Motor neuron (in vitro differentiated cells): ENCODE results near the gene BCAS1. TPM values are rescaled to one million over a fixed set of nuclear protein-coding genes. Genes with fewer than 3 reads are reported as not detected.
"Not testable (repeated sequence)": the region's sequence is repeated elsewhere in the genome, so short reads cannot be mapped to it uniquely, and the experiment has no call there.

Experiments used
- ATAC-seq, 8 experiments: fragments of 200-7000 bp; cut with Tn5 transposase; replicated peaks in 6 of 8; 2 replicates each; pipeline ENCODE4 v1.8.0; 2021; ENCODE audit warnings: mild to moderate bottlenecking in 8 of 8, moderate library complexity in 8 of 8
- H3K27ac ChIP-seq, 2 donors: fragments of 250-450 bp; sonication (Bioruptor Pico); 2 replicates each; pipeline ENCODE4 v1.9.0; 2021; ENCODE audit warnings: antibody characterized with exemption in 2 of 2, mild to moderate bottlenecking in 2 of 2, moderate library complexity in 1 of 2
- H3K4me1 ChIP-seq, 2 donors: fragments of 250-450 bp; sonication (Bioruptor Pico); replicated peaks in 1 of 2; 2 replicates each; pipeline ENCODE4 v1.6.1; 2021; ENCODE audit warnings: antibody characterized with exemption in 2 of 2, mild to moderate bottlenecking in 2 of 2, moderate library complexity in 1 of 2
- H3K4me3 ChIP-seq, 5 donors: fragments of 250-450 bp; sonication (Bioruptor Pico); 2 replicates each; pipeline ENCODE4 v1.9.0; 2021; ENCODE audit warnings: antibody characterized with exemption in 5 of 5, mild to moderate bottlenecking in 5 of 5, moderate library complexity in 4 of 5
- WGBS, 10 experiments: fragments of 450-650 bp; shearing (Covaris generic); methylation state at CpG; one replicate each; pipeline ENCODE4 v1.0.0; 2022; 5-methylcytosine and 5-hydroxymethylcytosine counted together
- in situ Hi-C, 9 experiments: fragments of 400-800 bp; cut with MboI; loops; one replicate each; pipeline ENCODE4 v1.15.0; 2021; ENCODE audit warnings: low sequenced_read_pairs in 9 of 9, low pct_unique_long_range_greater_than_20kb in 2 of 9; ENCODE audit not compliant: unreplicated experiment in 9 of 9
- total RNA-seq, 8 experiments: library from RNA; unstranded; fragments of 300-600 nt; gene quantifications; 2 replicates each; pipeline versions ENCODE4 v1.2.3 to v1.2.4, GENCODE V29; 2022

The BCAS1 gene
- total RNA-seq, 8 experiments from 2014 or later = 0.05 to 1.3 (median 0.28) TPM

DNA sequence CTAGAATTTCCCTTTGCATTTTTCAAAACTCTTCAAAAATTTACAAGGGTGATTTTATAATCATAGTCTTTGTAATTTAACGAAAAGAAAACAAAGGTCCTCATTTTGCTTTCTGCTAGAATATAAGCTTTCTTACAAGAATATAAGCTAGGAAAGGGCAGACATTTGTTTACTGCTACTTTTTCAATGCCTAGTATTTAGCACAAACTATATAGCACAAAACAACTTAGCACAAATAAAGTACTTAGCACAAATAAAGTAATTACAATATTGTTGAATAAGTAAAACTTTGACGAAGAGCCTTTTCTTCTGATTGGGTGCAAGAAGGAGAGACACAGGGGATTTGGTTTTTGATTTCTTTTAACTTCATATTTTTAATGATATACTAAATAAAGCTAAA is 87.8 kb downstream of the BCAS1 start:
- WGBS, 10 experiments = 45 to 100% (median 62%) methylated on average over 1 to 2 of the region's 2 CpGs; no CpG with 5 or more reads in 1 of the 10 experiments
- ATAC-seq = no peak
- Histone ChIP-seq H3K27ac (no peak overlapping the region), H3K4me1 (no peaks in the 10 kb centered on the region), H3K4me3 (no peak overlapping the region)
- in situ Hi-C loops = no loop called here

DNA sequence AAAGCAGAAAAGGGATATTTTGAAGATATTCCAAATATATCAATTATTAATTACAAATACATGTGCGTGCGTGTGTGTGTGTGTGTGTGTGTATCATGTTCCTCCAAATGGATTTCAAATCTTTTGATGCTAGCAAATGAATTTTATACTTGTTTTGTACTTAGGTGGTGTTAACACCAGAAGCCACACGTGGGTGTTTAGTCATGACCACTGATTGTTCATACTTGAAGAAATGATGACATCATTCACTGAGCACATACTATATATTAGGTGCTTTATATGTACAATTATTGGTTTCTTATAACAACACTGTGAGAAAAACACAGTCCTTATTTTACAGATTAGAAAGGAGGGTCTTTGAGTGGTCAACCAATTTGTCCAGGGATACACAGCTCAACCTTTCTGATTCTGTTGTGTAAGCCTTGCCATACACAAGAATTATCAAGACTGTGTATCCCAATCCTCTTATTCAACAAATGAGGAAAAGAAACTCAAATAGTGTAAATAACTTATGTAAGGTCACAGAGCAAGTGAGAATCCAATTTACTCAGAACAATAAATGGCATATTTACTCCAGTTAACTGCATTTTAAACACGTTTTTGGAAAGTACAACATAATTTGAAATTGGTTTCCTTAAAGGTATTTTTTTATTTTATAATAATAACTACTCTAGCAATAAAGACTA is 88.5 kb downstream of the BCAS1 start:
- Histone ChIP-seq H3K4me1 (no peaks in the 10 kb centered on the region), H3K4me3 (no peak overlapping the region), H3K27ac (no peak overlapping the region)
- in situ Hi-C loops = no loop called here
- ATAC-seq = no peak
- 34 to 71% (median 59%) methylated on average over 1 to 4 of the region's 4 CpGs for WGBS, 10 experiments

DNA sequence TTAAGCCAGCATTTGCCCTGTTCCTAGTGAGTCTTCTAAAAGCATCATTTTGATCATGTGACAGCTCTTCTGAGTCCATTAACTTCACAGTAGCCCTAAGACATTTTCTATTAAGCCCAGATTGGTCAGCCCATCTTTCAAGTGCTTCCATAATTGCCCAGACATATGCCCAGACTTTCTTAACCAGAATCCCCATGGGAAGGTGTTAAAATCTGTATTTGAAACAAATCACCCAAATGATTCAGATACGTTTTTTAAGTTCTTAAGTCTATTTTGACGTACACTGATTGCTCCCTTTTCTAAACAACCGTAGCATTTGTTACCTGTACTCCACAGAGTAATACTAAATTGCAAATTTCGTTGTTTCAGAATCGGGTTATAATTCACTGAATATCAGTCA is 89.3 kb downstream of the BCAS1 start:
- WGBS, 10 experiments = 80 to 98% (median 94%) methylated on average over 4 to 5 of the region's 5 CpGs
- no peak for ATAC-seq
- Histone ChIP-seq H3K4me1 (no peaks in the 10 kb centered on the region), H3K4me3 (no peak overlapping the region), H3K27ac (no peak overlapping the region)
- in situ Hi-C loops = no loop called here

DNA sequence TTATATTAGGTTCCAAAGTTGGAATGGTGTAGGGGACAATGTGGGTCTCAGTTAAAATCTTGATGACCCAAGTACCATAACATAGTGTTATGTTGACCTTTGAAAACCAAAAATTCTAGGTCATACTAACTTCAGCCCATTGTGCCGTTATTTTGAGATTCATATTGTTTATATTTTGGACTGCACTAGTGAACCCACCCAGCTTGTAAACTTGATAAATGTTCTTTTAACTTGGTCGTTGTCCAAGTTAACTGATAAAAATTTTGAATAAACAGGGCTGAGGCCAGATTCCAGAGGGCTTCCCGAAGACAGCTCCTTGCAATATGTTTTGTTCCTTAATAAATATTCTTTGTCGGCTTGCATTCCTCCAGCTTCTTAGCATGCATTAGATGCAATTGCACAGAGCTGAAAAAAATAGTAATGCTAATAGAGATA is 90.3 kb downstream of the BCAS1 start:
- peak in 2 of 8 experiments; percentile 52 for ATAC-seq
- H3K4me1 ChIP-seq = peaks cover 0 to 7% of the 10 kb centered on the region in 2 donors
- no peak overlapping the region for H3K4me3 ChIP-seq
- H3K27ac ChIP-seq = no peak overlapping the region
- 0 to 80% (median 70%) methylated on average over 2 to 4 of the region's 4 CpGs for WGBS, 10 experiments
- in situ Hi-C loops = no loop called here

DNA sequence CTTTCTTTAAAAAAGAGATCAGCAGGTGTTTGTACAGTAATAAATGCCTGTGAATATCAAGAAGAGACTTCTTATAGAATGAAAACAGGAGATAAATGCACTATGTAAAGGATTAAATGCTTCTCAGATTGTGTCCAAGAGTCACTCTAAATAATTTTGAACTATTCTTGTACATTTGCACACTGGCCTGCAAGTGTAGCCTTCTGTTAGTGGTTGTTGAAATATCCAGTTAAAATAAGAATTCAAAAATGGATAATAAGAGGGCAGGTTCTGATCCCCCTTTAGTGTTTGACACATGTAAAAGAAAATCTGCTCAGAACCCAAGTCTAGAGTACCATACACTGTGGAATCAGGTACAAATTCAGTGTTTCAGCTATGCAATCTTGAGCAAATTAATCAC is 91.9 kb downstream of the BCAS1 start:
- in situ Hi-C loops = no loop called here
- no peak for ATAC-seq
- Histone ChIP-seq H3K4me3 (no peak overlapping the region), H3K4me1 (peaks cover 0 to 7% of the 10 kb centered on the region in 2 donors), H3K27ac (no peak overlapping the region)

DNA sequence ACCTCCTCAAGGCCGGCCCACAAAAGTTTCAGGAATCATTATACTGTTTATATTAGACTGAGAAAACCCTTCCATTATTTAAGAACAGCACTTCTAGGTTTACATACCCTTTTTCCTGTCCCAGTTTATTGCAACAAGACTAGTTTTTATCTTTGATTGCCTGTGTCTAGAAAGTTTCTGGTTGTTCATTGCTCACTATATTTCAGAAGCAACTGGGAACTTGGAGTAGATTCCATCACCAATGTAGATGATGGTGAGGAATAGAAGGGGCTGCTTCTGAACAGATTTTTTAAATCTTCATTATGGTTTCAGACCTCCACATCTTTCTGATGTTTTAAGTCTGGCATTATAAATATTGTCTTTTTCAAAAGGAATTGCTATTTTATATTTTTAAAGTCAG is 93.0 kb downstream of the BCAS1 start:
- 63 to 100% (median 92%) methylated on average over 1 of the region's 1 CpG; no CpG with 5 or more reads in 6 of the 10 experiments for WGBS, 10 experiments
- no peak for ATAC-seq
- peaks cover 0 to 7% of the 10 kb centered on the region in 2 donors for H3K4me1 ChIP-seq
- H3K27ac ChIP-seq = no peak overlapping the region
- no peak overlapping the region for H3K4me3 ChIP-seq
- in situ Hi-C loops = no loop called here

DNA sequence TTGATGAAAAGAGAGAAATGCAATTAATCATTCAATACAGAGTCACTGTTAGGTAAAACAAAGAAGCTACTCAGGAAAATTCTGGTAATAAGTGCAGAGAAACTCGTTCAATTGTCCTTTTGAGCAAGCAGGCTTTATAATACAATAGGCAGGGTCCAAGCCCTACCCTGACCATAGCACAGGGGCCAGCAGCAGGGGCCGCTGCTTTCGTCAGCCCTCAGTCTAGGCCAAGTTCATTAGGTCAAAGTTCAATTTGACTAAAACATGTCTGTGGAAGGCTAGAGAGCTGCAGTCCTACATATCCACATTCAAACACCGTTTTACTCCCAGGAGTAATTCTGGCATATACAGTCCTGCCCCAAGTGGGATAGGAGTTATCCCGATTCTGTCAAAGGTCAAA is 94.6 kb downstream of the BCAS1 start:
- in situ Hi-C loops = no loop called here
- ATAC-seq = peak in 1 of 8 experiments; percentile 62
- Histone ChIP-seq H3K4me1 (peaks cover 0 to 7% of the 10 kb centered on the region in 2 donors), H3K27ac (no peak overlapping the region), H3K4me3 (no peak overlapping the region)
- 60 to 100% (median 75%) methylated on average over 1 to 5 of the region's 5 CpGs; no CpG with 5 or more reads in 1 of the 10 experiments for WGBS, 10 experiments

DNA sequence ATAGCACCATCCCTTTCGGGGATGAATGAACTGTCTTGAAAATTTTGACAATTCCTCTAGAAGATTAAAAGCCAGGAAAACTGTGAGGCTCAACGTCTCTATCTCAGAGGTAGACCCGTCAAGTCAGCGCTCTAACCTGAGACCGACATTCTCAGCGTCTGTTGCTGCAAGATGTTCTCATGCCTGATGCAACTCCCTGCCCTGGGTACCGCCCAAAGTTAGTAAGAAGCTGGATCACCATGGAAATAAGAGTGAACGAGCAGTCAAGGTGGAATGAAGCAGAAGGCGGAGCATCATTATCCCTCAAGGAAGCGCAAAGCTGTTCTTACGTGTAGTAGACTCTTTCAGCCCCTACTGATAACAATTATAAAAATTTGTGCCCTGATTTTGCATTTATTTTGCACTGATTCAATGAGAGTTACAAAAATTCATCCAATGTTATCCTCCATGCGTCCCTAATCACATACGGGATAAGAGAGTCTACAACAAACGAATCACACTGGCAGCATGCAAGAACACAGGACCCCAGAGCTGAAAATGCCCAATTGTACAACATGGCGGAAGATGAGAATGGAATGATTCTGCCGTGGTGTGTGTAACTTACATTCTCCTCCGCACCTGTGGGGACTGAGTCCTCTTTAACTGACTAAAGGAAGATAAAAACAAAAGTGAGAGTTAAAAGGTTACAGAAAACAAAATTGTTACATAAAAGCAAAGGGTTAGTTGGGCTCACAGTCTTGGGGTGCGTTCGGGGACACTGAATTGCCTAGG is 95.4 kb downstream of the BCAS1 start:
- no peak overlapping the region for H3K4me3 ChIP-seq
- no peak overlapping the region for H3K27ac ChIP-seq
- 64 to 96% (median 84%) methylated on average over 4 to 17 of the region's 19 CpGs for WGBS, 10 experiments
- in situ Hi-C loops = loop anchor here in 1 of 9 experiments (25.0 kb wide), 1 partner anchor 87 kb away; the partner anchor contains the start of gene BCAS1
- H3K4me1 ChIP-seq = peaks cover 0 to 7% of the 10 kb centered on the region in 2 donors
- peak in 2 of 8 experiments; percentile 31 to 54 for ATAC-seq

DNA sequence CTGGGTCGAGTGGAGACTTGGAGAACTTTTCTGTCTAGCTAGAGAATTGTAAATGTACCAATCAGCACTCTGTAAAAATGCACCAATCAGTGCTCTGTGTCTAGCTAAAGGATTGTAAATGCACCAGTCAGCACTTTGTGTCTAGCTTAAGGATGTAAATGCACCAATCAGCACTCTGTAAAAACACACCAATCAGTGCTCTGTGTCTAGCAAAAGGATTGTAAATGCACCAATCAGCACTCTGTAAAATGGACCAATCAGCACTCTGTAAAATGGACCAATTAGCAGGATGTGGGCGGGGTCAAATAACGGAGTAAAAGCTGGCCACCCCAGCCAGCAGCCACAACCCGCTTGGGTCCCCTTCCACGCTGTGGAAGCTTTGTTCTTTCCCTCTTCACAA is 96.5 kb downstream of the BCAS1 start:
- 0 to 100% (median 80%) methylated on average over 1 to 5 of the region's 5 CpGs for WGBS, 10 experiments
- H3K27ac ChIP-seq = not testable (repeated sequence)

DNA sequence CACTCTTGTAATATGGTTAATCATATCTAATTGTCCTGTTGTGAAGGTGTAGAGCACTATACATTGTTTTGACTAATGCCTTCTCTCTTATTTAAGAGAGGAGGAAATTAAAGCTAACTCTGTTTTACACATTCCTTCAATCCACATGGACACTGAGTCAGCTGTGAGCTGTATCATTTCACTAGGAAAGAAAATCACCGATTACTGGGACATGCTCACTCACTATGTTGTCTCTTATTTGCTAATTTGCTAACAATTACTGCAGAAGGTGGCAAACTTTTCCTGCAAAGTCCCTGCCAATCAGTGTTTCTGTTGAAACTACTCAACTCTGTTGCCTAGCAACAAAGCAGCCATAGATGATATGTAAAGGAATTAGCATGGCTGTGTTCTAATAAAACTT is 98.2 kb downstream of the BCAS1 start:
- in situ Hi-C loops = loop anchor here in 1 of 9 experiments (25.0 kb wide), 1 partner anchor 90 kb away; the partner anchor contains the start of gene BCAS1
- no peak for ATAC-seq
- Histone ChIP-seq H3K27ac (no peak overlapping the region), H3K4me1 (peaks cover 0 to 7% of the 10 kb centered on the region in 2 donors), H3K4me3 (no peak overlapping the region)
- WGBS, 10 experiments = 0 to 82% (median 33%) methylated on average over 1 of the region's 1 CpG; no CpG with 5 or more reads in 2 of the 10 experiments

More for the DNA sequence above, 96.5 kb downstream of the BCAS1 start:
- in situ Hi-C loops = loop anchor here in 1 of 9 experiments (25.0 kb wide), 1 partner anchor 88 kb away; the partner anchor contains the start of gene BCAS1
- H3K4me3 ChIP-seq, H3K4me1 ChIP-seq, ATAC-seq: not testable (repeated sequence)

DNA sequence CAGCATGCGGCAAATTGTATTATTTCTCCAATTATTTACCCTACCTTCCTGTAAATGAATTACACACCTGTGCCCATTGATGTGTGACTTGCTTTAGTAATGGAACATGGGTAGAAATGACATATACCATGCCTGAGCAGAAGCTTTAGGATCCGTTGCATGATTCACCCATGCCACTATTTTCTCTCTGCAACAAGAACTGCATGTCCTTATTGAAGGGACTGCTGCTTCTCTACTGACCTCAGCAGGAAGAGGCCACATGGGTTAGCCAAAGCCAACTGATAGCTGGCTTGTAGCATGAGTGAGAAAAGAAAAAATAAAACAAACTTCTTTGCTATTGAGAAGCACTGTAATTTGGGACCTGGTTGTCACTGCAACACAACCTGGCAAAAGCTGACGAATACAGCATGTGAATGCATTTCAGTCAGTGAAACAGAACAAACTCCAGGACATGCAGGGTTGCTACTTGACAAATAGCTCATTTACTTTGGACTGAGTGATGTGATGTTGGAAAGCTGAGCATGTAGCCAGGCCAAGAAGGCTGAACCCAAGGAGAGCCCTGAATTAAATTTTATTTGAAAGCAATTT is 99.2 kb downstream of the BCAS1 start:
- in situ Hi-C loops = loop anchor here in 1 of 9 experiments (25.0 kb wide), 1 partner anchor 91 kb away; the partner anchor contains the start of gene BCAS1
- no peak for ATAC-seq
- Histone ChIP-seq H3K4me1 (peaks cover 0 to 7% of the 10 kb centered on the region in 2 donors), H3K27ac (no peak overlapping the region), H3K4me3 (no peak overlapping the region)
- 60 to 100% (median 86%) methylated on average over 1 to 3 of the region's 3 CpGs; no CpG with 5 or more reads in 1 of the 10 experiments for WGBS, 10 experiments

DNA sequence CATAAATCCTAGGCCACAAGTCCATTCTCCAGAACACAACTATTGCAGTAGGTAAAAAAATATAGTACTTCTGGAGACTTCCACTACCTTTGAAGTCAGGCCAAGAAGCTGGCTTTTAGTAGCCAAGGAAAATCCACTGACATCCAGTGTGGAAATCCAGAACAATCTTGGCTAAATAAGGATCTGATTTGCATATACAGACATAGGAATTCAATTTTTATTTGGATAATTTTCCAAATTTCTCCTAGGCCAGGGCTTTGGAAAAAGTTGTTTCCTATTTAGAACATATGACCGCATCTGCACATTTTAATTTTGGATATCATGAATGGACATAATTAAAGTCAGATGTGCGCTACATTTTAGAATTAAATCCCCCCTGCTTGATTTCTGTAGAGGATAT is 100.2 kb downstream of the BCAS1 start:
- H3K4me3 ChIP-seq = no peak overlapping the region

DNA sequence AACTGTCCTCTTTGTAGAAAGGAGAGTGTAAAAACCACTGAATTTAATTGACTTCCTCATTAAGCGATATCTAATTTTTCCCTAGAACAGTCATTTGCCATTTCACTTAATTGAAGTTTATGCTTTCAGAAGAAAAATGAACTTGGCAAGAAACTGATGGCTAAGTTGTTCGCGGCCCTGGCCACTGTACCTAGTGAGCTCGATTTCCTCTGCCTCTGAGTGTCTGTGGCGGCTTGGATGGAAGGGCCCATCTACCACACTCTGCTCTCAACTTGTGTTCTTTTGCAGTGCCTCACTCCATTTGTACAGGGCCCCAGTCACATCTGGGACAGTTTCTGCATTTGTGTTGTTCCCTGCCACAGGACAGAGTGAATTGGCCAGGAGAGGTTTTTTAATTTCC is 102.9 kb downstream of the BCAS1 start:
- ATAC-seq = no peak
- WGBS, 10 experiments = 78 to 100% (median 93%) methylated on average over 1 to 5 of the region's 5 CpGs; no CpG with 5 or more reads in 1 of the 10 experiments
- no peak overlapping the region for H3K4me3 ChIP-seq
- in situ Hi-C loops = loop anchor here in 1 of 9 experiments (25.0 kb wide), 1 partner anchor 95 kb away; the partner anchor contains the start of gene BCAS1
- H3K27ac ChIP-seq = no peak overlapping the region
- no peaks in the 10 kb centered on the region for H3K4me1 ChIP-seq

More for the DNA sequence above, 100.2 kb downstream of the BCAS1 start:
- no peak for ATAC-seq
- peaks cover 0 to 2% of the 10 kb centered on the region in 2 donors for H3K4me1 ChIP-seq
- 20 to 100% (median 97%) methylated on average over 1 to 2 of the region's 2 CpGs; no CpG with 5 or more reads in 2 of the 10 experiments for WGBS, 10 experiments
- in situ Hi-C loops = loop anchor here in 1 of 9 experiments (25.0 kb wide), 1 partner anchor 92 kb away; the partner anchor contains the start of gene BCAS1
- no peak overlapping the region for H3K27ac ChIP-seq
